ENCODE data around the gene ALDH8A1.
"Not testable (repeated sequence)": the region's sequence is repeated elsewhere in the genome, so short reads cannot be mapped to it uniquely, and the experiment has no call there.

- TF ChIP-seq CTCF (IDR thresholded peaks at IDR 0.05; ENCODE audit: insufficient read depth, low read depth, low read length); EZH2 (IDR thresholded peaks at IDR 0.05; ENCODE audit: insufficient read depth, low read length): not testable (repeated sequence)
Measured at GRCh38 chr6:134904731-134905130, 45.2 kb downstream of the ALDH8A1 start.
